ENCODE measurements around the gene RBBP5. TPM values are rescaled to one million over a fixed set of nuclear protein-coding genes. Genes with fewer than 3 reads are reported as not detected.

RBBP5 gene
- total and polyA plus RNA-seq, 10 donors, result 4.2 to 23.4 (median 17.7) TPM

GRCh38 chr1:205109269-205109668 is 12.5 kb downstream of the RBBP5 start:
- no peaks in the 10 kb centered on the region for H3K27me3 ChIP-seq (replicated peaks in 1 of 7)
- TF ChIP-seq CTCF (IDR thresholded peaks at IDR 0.05 in 8 of 11, conservative IDR thresholded peaks at IDR 0.05 in 3 of 11), result no peak
- no peak overlapping the region for H3K27ac ChIP-seq
- no peak overlapping the region for H3K4me3 ChIP-seq
- H3K4me1 ChIP-seq, result peaks cover 0 to 17% (median 0%) of the 10 kb centered on the region in 6 donors
- DNase-seq, result no peak
- H3K36me3 ChIP-seq, result peaks cover 3 to 100% (median 59%) of the 10 kb centered on the region in 6 donors
- WGBS, 5 donors, result 72 to 90% (median 84%) methylated on average over 1 of the region's 1 CpG
- no peaks in the 10 kb centered on the region for H3K9me3 ChIP-seq
- intact Hi-C loops (cut with DNase I; ENCODE audit: low total_unique reads), result no loop called here

- H3K4me1 ChIP-seq, result peaks cover 0 to 17% (median 0%) of the 10 kb centered on the region in 6 donors
- DNase-seq, result no peak
- no peak overlapping the region for H3K27ac ChIP-seq
- TF ChIP-seq POLR2AphosphoS5 (IDR thresholded peaks at IDR 0.05), result no peak
- TF ChIP-seq CTCF (IDR thresholded peaks at IDR 0.05 in 8 of 11, conservative IDR thresholded peaks at IDR 0.05 in 3 of 11), result no peak
- no peak for TF ChIP-seq POLR2A (IDR thresholded peaks at IDR 0.05)
- peaks cover 3 to 100% (median 59%) of the 10 kb centered on the region in 6 donors for H3K36me3 ChIP-seq
- WGBS, 5 donors, result 78 to 92% (median 85%) methylated on average over 4 of the region's 4 CpGs
- intact Hi-C loops (cut with DNase I; ENCODE audit: low total_unique reads), result no loop called here
- no peaks in the 10 kb centered on the region for H3K9me3 ChIP-seq
- H3K27me3 ChIP-seq (replicated peaks in 1 of 7), result no peaks in the 10 kb centered on the region
- no peak overlapping the region for H3K4me3 ChIP-seq
Observed at GRCh38 chr1:205108464-205108863, 13.3 kb downstream of the RBBP5 start.

- Histone ChIP-seq H3K36me3 (peaks cover 3 to 100% (median 61%) of the 10 kb centered on the region in 6 donors), H3K4me3 (no peak overlapping the region), H3K9me3 (no peaks in the 10 kb centered on the region), H3K4me1 (peaks cover 0 to 17% (median 0%) of the 10 kb centered on the region in 6 donors), H3K27ac (no peak overlapping the region), H3K27me3 (replicated peaks in 1 of 7) (no peaks in the 10 kb centered on the region)
- 91 to 94% (median 93%) methylated on average over 4 of the region's 4 CpGs for WGBS, 5 donors
- no peak for TF ChIP-seq POLR2AphosphoS5 (IDR thresholded peaks at IDR 0.05)
- no peak for DNase-seq
- intact Hi-C loops (cut with DNase I; ENCODE audit: low total_unique reads), result no loop called here
Observed at GRCh38 chr1:205107327-205107726, 14.5 kb downstream of the RBBP5 start.

- Histone ChIP-seq H3K4me3 (no peak overlapping the region), H3K9me3 (no peaks in the 10 kb centered on the region), H3K4me1 (no peaks in the 10 kb centered on the region), H3K36me3 (peaks cover 6 to 100% (median 90%) of the 10 kb centered on the region in 6 donors), H3K27ac (no peak overlapping the region), H3K27me3 (replicated peaks in 1 of 7) (no peaks in the 10 kb centered on the region)
- no peak for TF ChIP-seq POLR2AphosphoS5 (IDR thresholded peaks at IDR 0.05)
- no peak for TF ChIP-seq POLR2A (IDR thresholded peaks at IDR 0.05)
- no peak for TF ChIP-seq CTCF (IDR thresholded peaks at IDR 0.05 in 8 of 11, conservative IDR thresholded peaks at IDR 0.05 in 3 of 11)
- intact Hi-C loops (cut with DNase I; ENCODE audit: low total_unique reads), result no loop called here
- WGBS, 5 donors, result 98 to 100% (median 99%) methylated on average over 3 of the region's 3 CpGs
- DNase-seq, result no peak
Observed at GRCh38 chr1:205102404-205102803, 19.4 kb downstream of the RBBP5 start.

GRCh38 chr1:205098242-205098641 is 23.5 kb downstream of the RBBP5 start:
- H3K36me3 ChIP-seq, result peaks cover 7 to 99% (median 93%) of the 10 kb centered on the region in 6 donors
- H3K9me3 ChIP-seq, result no peaks in the 10 kb centered on the region
- H3K4me1 ChIP-seq, result no peaks in the 10 kb centered on the region
- H3K27ac ChIP-seq, result no peak overlapping the region
- no peak overlapping the region for H3K4me3 ChIP-seq
- TF ChIP-seq CTCF (IDR thresholded peaks at IDR 0.05 in 8 of 11, conservative IDR thresholded peaks at IDR 0.05 in 3 of 11) (no peak), POLR2AphosphoS5 (IDR thresholded peaks at IDR 0.05) (no peak), POLR2A (IDR thresholded peaks at IDR 0.05) (no peak)
- intact Hi-C loops (cut with DNase I; ENCODE audit: low total_unique reads), result no loop called here
- DNase-seq, result no peak
- no peaks in the 10 kb centered on the region for H3K27me3 ChIP-seq (replicated peaks in 1 of 7)

All from spleen (tissue), 11 donors.